Activated B cell treated with CpG ODN at 0.5 μM for 24 hours (primary cell): Measurements from ENCODE around the gene DNAJC4. TPM values are rescaled to one million over a fixed set of nuclear protein-coding genes. Genes with fewer than 3 reads are reported as not detected.

Experiments used
- ATAC-seq: fragments of 200-7000 bp; cut with Tn5 transposase; one replicate; pipeline ENCODE4 v1.10.0; 2021; ENCODE audit warnings: low read depth, mild to moderate bottlenecking, moderate library complexity
- CTCF ChIA-PET: fragments of 350-600 bp; sonication (Branson Sonifier 250); formaldehyde crosslinking; loops from one replicate; lab custom pipeline; 2021; ENCODE audit warnings: antibody characterized with exemption; lab: Charles Lee
- POLR2A ChIA-PET: fragments of 350-600 bp; sonication (Branson Sonifier 250); formaldehyde crosslinking; loops from one replicate; lab custom pipeline; 2021; ENCODE audit warnings: antibody characterized with exemption; lab: Charles Lee
- DNase-seq: peaks from one replicate; pipeline ENCODE4 v3.0.0; 2022
- H3K27ac Mint-ChIP-seq: one replicate; pipeline ENCODE4 v1.8.0; 2020; ENCODE audit warnings: mixed read lengths
- H3K27me3 Mint-ChIP-seq: one replicate; pipeline ENCODE4 v1.8.0; 2021; ENCODE audit warnings: mixed read lengths
- H3K36me3 Mint-ChIP-seq: one replicate; pipeline ENCODE4 v1.8.0; 2021; ENCODE audit warnings: low read depth, mixed read lengths
- H3K4me1 Mint-ChIP-seq: one replicate; pipeline ENCODE4 v1.8.0; 2021; ENCODE audit warnings: mixed read lengths
- H3K4me3 Mint-ChIP-seq: one replicate; pipeline ENCODE4 v1.8.0; 2020; ENCODE audit warnings: mild to moderate bottlenecking, mixed read lengths
- H3K9me3 Mint-ChIP-seq: one replicate; pipeline ENCODE4 v1.8.0; 2020; ENCODE audit warnings: mixed read lengths
- CTCF ChIP-seq: fragments of 200-600 bp; IDR thresholded peaks from one replicate; pipeline ENCODE4 v1.8.0; 2022; ENCODE audit warnings: antibody characterized with exemption, mild to moderate bottlenecking
- intact Hi-C: fragments of 100-400 bp; cut with micrococcal nuclease; formaldehyde crosslinking; loops from one replicate; pipeline ENCODE4 v1.15.1; 2024
- total RNA-seq: library from RNA; stranded (reverse); gene quantifications from 2 replicates; pipeline ENCODE4 v1.2.3, GENCODE V29; 2022

Gene DNAJC4
- total RNA-seq, 1 donor from 2014 or later, result 53.3 TPM

DNA sequence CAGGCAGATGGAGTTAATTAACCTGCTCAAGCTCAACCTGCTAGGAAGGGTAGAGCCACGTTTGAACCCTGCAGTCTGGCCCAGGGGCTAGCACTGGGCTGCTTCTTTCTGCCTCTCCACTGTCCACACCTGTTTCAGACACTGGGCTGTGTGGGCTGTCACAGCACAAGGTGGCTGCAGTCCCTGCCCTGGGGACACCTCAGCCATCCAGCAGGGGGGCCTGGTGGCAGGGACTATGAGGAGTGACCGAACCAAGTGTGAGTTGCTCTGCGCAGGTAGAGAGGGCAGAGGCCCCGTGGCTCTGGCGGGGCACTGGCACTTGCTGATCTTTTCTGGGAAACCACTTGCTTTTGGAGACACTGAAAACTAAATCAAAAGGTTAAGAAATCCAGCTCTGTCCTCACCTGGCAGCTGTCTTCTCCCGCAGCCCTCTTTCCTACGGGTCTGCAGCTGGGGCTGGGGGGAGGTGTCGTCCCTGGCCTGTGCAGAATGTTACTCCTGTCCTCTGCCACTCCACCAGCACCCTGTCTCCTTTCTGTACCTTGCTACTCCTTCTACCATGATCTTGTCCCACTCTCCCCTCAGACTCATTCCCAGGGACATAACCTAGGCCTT, 48.3 kb downstream of the DNAJC4 start:
- Mint-ChIP-seq H3K27me3 (no peaks in the 10 kb centered on the region), H3K4me3 (no peak overlapping the region), H3K4me1 (peaks cover 10% of the 10 kb centered on the region), H3K27ac (no peak overlapping the region), H3K9me3 (no peaks in the 10 kb centered on the region), H3K36me3 (peaks cover 30% of the 10 kb centered on the region)
- ChIA-PET CTCF (no interaction called here), POLR2A (no interaction called here)
- no peak for DNase-seq
- intact Hi-C loops, result no loop called here
- TF ChIP-seq CTCF, result no peak
- no peak for ATAC-seq

DNA sequence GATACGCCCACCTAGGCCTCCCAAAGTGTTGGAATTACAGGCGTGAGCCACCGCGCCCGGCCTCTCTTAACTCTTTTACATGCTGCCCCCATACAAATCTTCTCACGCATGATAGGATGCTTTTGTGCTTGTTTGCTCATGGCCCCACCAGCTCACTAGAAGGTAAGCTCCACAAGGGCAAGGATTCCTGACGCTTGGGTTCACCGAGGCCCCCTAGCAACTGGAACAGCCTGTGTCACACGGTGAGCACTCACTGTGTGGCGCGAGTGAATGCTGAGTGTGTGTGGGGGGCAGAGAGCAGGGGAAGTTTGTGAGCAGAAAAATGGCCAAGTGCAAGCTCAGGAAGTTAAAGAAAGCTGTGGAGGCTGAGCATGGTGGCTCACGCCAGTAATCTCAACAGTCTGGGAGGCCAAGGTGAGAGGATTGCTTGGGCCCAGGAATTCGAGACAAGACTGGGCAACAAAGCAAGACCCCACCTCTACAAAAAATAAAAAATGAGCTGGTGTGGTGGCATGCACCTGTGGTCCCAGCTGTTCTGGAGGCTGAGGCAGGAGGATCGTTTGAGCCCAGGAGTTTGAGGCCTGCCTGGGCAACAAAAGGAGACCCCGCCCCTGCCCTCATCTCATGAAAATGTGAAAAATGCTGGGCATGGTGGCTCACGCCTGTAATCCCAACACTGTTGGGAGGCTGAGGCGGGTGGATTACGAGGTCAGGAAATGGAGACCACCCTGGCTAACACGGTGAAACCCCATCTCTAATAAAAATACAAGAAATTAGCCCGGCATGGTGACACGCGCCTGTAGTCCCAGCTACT, 51.8 kb downstream of the DNAJC4 start:
- no peak for ATAC-seq
- no peak overlapping the region for H3K27ac Mint-ChIP-seq
- H3K36me3 Mint-ChIP-seq, result peaks cover 22% of the 10 kb centered on the region
- TF ChIP-seq CTCF, result no peak
- peaks cover 20% of the 10 kb centered on the region for H3K4me1 Mint-ChIP-seq
- intact Hi-C loops, result no loop called here
- ChIA-PET POLR2A (interaction anchor here (1.2 to 5.8 kb wide), 2 partner anchors 12 to 77 kb away, joined by 3 to 119 read pairs; no protein-coding TSS in a partner anchor), CTCF (interaction anchor here (1.3 to 1.5 kb wide), 2 partner anchors 10 to 73 kb away, joined by 3 to 4 read pairs; no protein-coding TSS in a partner anchor)
- DNase-seq, result no peak
- no peak overlapping the region for H3K4me3 Mint-ChIP-seq
- no peaks in the 10 kb centered on the region for H3K9me3 Mint-ChIP-seq
- H3K27me3 Mint-ChIP-seq, result no peaks in the 10 kb centered on the region

GRCh38 chr11:64283092-64283491, 52.7 kb downstream of the DNAJC4 start:
- POLR2A ChIA-PET, result interaction anchor here (1.1 to 5.8 kb wide), 7 partner anchors 7 to 97 kb away, joined by 3 to 119 read pairs (median 16); partner anchors contain the start of genes ESRRA, FERMT3, FKBP2 and STIP1
- Mint-ChIP-seq H3K4me1 (peaks cover 20% of the 10 kb centered on the region), H3K9me3 (no peaks in the 10 kb centered on the region), H3K4me3 (peak overlapping the region; percentile 89), H3K36me3 (peaks cover 20% of the 10 kb centered on the region), H3K27ac (no peak overlapping the region), H3K27me3 (no peaks in the 10 kb centered on the region)
- TF ChIP-seq CTCF, result no peak
- CTCF ChIA-PET, result interaction anchor here (1.0 to 2.6 kb wide), 4 partner anchors 9 to 31 kb away, joined by 3 to 10 read pairs (median 5); no protein-coding TSS in a partner anchor
- no peak for ATAC-seq
- intact Hi-C loops, result no loop called here
- DNase-seq, result no peak

Other genes with a start within 250 kb of the DNAJC4 start
- 87.4 and 92.5 TPM in 2 replicates for gene OTUB1, start 244.1 kb upstream of the DNAJC4 start, total RNA-seq
- not detected in 2 replicates for gene FLRT1, start 194.6 kb upstream of the DNAJC4 start, total RNA-seq
- 4.5 and 5.5 TPM in 2 replicates for gene MACROD1, start 64.4 kb upstream of the DNAJC4 start, total RNA-seq
- gene STIP1, start 44.4 kb upstream of the DNAJC4 start, total RNA-seq, result 155 and 159 TPM in 2 replicates
- gene FERMT3, start 23.8 kb upstream of the DNAJC4 start, total RNA-seq, result 154 and 169 TPM in 2 replicates
- gene TRPT1, start 4.4 kb upstream of the DNAJC4 start, total RNA-seq, result 50.6 and 51.3 TPM in 2 replicates
- 81.0 and 95.3 TPM in 2 replicates for gene NUDT22, start 4.3 kb upstream of the DNAJC4 start, total RNA-seq
- gene VEGFB, start 4.0 kb downstream of the DNAJC4 start, total RNA-seq, result 86.7 and 97.4 TPM in 2 replicates
- 31.4 and 39.4 TPM in 2 replicates for gene FKBP2, start 10.5 kb downstream of the DNAJC4 start, total RNA-seq
- gene PPP1R14B, start 16.4 kb downstream of the DNAJC4 start, total RNA-seq, result 112 and 127 TPM in 2 replicates
- 7.9 and 8.1 TPM in 2 replicates for gene PLCB3, start 21.0 kb downstream of the DNAJC4 start, total RNA-seq
- 21.7 and 26.6 TPM in 2 replicates for gene BAD, start 54.1 kb downstream of the DNAJC4 start, total RNA-seq
- gene GPR137, start 55.3 kb downstream of the DNAJC4 start, total RNA-seq, result 48.6 and 53.1 TPM in 2 replicates
- 0.24 and 0.44 TPM in 2 replicates for gene KCNK4, start 60.8 kb downstream of the DNAJC4 start, total RNA-seq
- gene CATSPERZ, start 69.8 kb downstream of the DNAJC4 start, total RNA-seq, result not detected in 2 replicates
- 44.8 and 48.3 TPM in 2 replicates for gene ESRRA, start 75.0 kb downstream of the DNAJC4 start, total RNA-seq
- 156 and 175 TPM in 2 replicates for gene TRMT112, start 87.0 kb downstream of the DNAJC4 start, total RNA-seq
- gene PRDX5, start 87.6 kb downstream of the DNAJC4 start, total RNA-seq, result 73.6 and 85.8 TPM in 2 replicates
- gene CCDC88B, start 109.7 kb downstream of the DNAJC4 start, total RNA-seq, result 180 and 201 TPM in 2 replicates
- 18.0 and 22.6 TPM in 2 replicates for gene RPS6KA4, start 128.6 kb downstream of the DNAJC4 start, total RNA-seq